RWPE2 (cell line): ENCODE data around the gene RPUSD4.
A peak's percentile ranks its signal among the peaks of the same experiment; 100 is the strongest.

ENCODE experiments used
- ATAC-seq: fragments of 200-7000 bp; cut with Tn5 transposase; 3 replicates; pipeline ENCODE4 v1.9.1; 2021; ENCODE audit warnings: low read depth
- DNase-seq: peaks from one replicate; pipeline ENCODE4 v3.0.0-alpha.2; 2020; ENCODE audit warnings: low spot score
- H3K27ac ChIP-seq: fragments of 450-650 bp; 2 replicates; pipeline ENCODE4 v1.5.1; 2017; ENCODE audit warnings: mild to moderate bottlenecking; ENCODE audit not compliant: poor library complexity, severe bottlenecking
- H3K27me3 ChIP-seq: fragments of 250-450 bp; sonication (Bioruptor Pico); 2 replicates; pipeline ENCODE4 v1.5.1; 2021; ENCODE audit warnings: mild to moderate bottlenecking, moderate library complexity; ENCODE audit not compliant: insufficient read depth, poor library complexity, severe bottlenecking
- H3K36me3 ChIP-seq: fragments of 250-450 bp; sonication (Bioruptor Pico); 2 replicates; pipeline ENCODE4 v1.5.1; 2020; ENCODE audit warnings: low read depth, mild to moderate bottlenecking, moderate library complexity
- H3K4me1 ChIP-seq: fragments of 250-450 bp; sonication (Bioruptor Pico); 2 replicates; pipeline ENCODE4 v1.5.1; 2021; ENCODE audit warnings: mild to moderate bottlenecking, moderate library complexity; ENCODE audit not compliant: insufficient read depth, poor library complexity, severe bottlenecking
- H3K4me3 ChIP-seq: fragments of 250-450 bp; sonication (Bioruptor Pico); 2 replicates; pipeline ENCODE4 v1.5.1; 2021; ENCODE audit warnings: mild to moderate bottlenecking, moderate library complexity; ENCODE audit not compliant: severe bottlenecking
- H3K9me3 ChIP-seq: fragments of 250-450 bp; sonication (Bioruptor Pico); 2 replicates; pipeline ENCODE4 v1.5.1; 2021; ENCODE audit warnings: mild to moderate bottlenecking, moderate library complexity; ENCODE audit not compliant: severe bottlenecking
- CTCF ChIP-seq: fragments of 450-650 bp; IDR thresholded peaks from one replicate; pipeline ENCODE4 v1.5.1; 2017; ENCODE audit warnings: mild to moderate bottlenecking, moderate library complexity; ENCODE audit not compliant: poor library complexity, severe bottlenecking

The RPUSD4 gene

GRCh38 chr11:126193038-126193478, 18.4 kb downstream of the RPUSD4 start:
- ATAC-seq (no peak), DNase-seq (no peak)
- H3K36me3 ChIP-seq: peaks cover 18% of the 10 kb centered on the region
- H3K4me1 ChIP-seq: no peaks in the 10 kb centered on the region
- no peak overlapping the region for H3K4me3 ChIP-seq
- no peaks in the 10 kb centered on the region for H3K9me3 ChIP-seq
- TF ChIP-seq CTCF: no peak
- no peaks in the 10 kb centered on the region for H3K27me3 ChIP-seq
- H3K27ac ChIP-seq: no peak overlapping the region

- ATAC-seq: no peak
- H3K36me3 ChIP-seq: peaks cover 11% of the 10 kb centered on the region
- H3K27ac ChIP-seq: no peak overlapping the region
Measured at GRCh38 chr11:126192361-126192760, 19.1 kb downstream of the RPUSD4 start.

GRCh38 chr11:126191379-126192073, 19.9 kb downstream of the RPUSD4 start:
- ATAC-seq (no peak), DNase-seq (no peak)
- no peak overlapping the region for H3K27ac ChIP-seq
- no peaks in the 10 kb centered on the region for H3K9me3 ChIP-seq
- H3K27me3 ChIP-seq: no peaks in the 10 kb centered on the region
- H3K4me3 ChIP-seq: no peak overlapping the region
- H3K4me1 ChIP-seq: no peaks in the 10 kb centered on the region
- peaks cover 7% of the 10 kb centered on the region; the same call in 1 of the 2 replicates for H3K36me3 ChIP-seq
- no peak for TF ChIP-seq CTCF

More at GRCh38 chr11:126192361-126192760, 19.1 kb downstream of the RPUSD4 start:
- H3K4me1 ChIP-seq: no peaks in the 10 kb centered on the region
- H3K4me3 ChIP-seq: no peak overlapping the region
- no peak for TF ChIP-seq CTCF
- no peak for DNase-seq
- no peaks in the 10 kb centered on the region for H3K9me3 ChIP-seq
- no peaks in the 10 kb centered on the region for H3K27me3 ChIP-seq

GRCh38 chr11:126190792-126191191, 20.7 kb downstream of the RPUSD4 start:
- Histone ChIP-seq H3K4me1 (no peaks in the 10 kb centered on the region), H3K27me3 (no peaks in the 10 kb centered on the region), H3K27ac (no peak overlapping the region), H3K4me3 (no peak overlapping the region), H3K36me3 (peaks cover 7% of the 10 kb centered on the region; the same call in 1 of the 2 replicates), H3K9me3 (no peaks in the 10 kb centered on the region)
- ATAC-seq (peak; percentile 39), DNase-seq (no peak)
- TF ChIP-seq CTCF: no peak
